MM.1S (cell line): ENCODE data around the gene SPHK1.

Source experiments
- DNase-seq: peaks from one replicate; pipeline ENCODE4 v3.0.0-alpha.2; 2015
- H2AFZ ChIP-seq: fragments of 300-600 bp; sonication (generic); 2 replicates; pipeline ENCODE4 v1.6.0; 2016; ENCODE audit warnings: antibody characterized with exemption, low read length
- H3F3A ChIP-seq: fragments of 300-600 bp; sonication (generic); 2 replicates; pipeline ENCODE4 v1.6.1; 2016; ENCODE audit warnings: mild to moderate bottlenecking, antibody characterized with exemption, low read length, moderate library complexity, mixed read lengths; ENCODE audit not compliant: insufficient read depth
- H3K27ac ChIP-seq: fragments of 300-600 bp; sonication (generic); 2 replicates; pipeline ENCODE4 v1.5.1; 2016; ENCODE audit warnings: mild to moderate bottlenecking, low read length
- H3K27me3 ChIP-seq: fragments of 300-600 bp; sonication (generic); replicated peaks from 2 replicates; pipeline ENCODE4 v1.6.0; 2016; ENCODE audit warnings: low read length; ENCODE audit not compliant: insufficient read depth
- H3K36me3 ChIP-seq: fragments of 300-600 bp; sonication (generic); replicated peaks from 2 replicates; pipeline ENCODE4 v1.6.1; 2016; ENCODE audit warnings: mild to moderate bottlenecking, low read length, mixed read lengths; ENCODE audit not compliant: insufficient read depth
- H3K4me1 ChIP-seq: fragments of 300-600 bp; sonication (generic); 2 replicates; pipeline ENCODE4 v1.6.1; 2016; ENCODE audit warnings: low read length, mixed read lengths
- H3K4me2 ChIP-seq: fragments of 300-600 bp; sonication (generic); 2 replicates; pipeline ENCODE4 v1.6.0; 2016; ENCODE audit warnings: low read depth, low read length
- H3K4me3 ChIP-seq: fragments of 300-600 bp; sonication (generic); 2 replicates; pipeline ENCODE4 v1.5.1; 2016; ENCODE audit warnings: low read length, mixed read lengths
- H3K79me2 ChIP-seq: fragments of 300-600 bp; sonication (generic); 2 replicates; pipeline ENCODE4 v1.6.1; 2016; ENCODE audit warnings: mixed run types, low read length, mixed read lengths
- H3K9ac ChIP-seq: fragments of 300-600 bp; sonication (generic); 2 replicates; pipeline ENCODE4 v1.6.1; 2016; ENCODE audit warnings: low read length, mixed read lengths
- H3K9me2 ChIP-seq: fragments of 300-600 bp; sonication (generic); replicated peaks from 2 replicates; pipeline ENCODE4 v1.6.1; 2016; ENCODE audit warnings: mild to moderate bottlenecking, low read length, mixed read lengths; ENCODE audit not compliant: insufficient read depth
- H3K9me3 ChIP-seq: fragments of 300-600 bp; sonication (generic); replicated peaks from 2 replicates; pipeline ENCODE4 v1.6.1; 2016; ENCODE audit warnings: mild to moderate bottlenecking, low read length, mixed read lengths; ENCODE audit not compliant: insufficient read depth
- H4K20me1 ChIP-seq: fragments of 300-600 bp; sonication (generic); 2 replicates; pipeline ENCODE4 v1.6.1; 2016; ENCODE audit warnings: mild to moderate bottlenecking, low read length, moderate library complexity, mixed read lengths; ENCODE audit not compliant: insufficient read depth
- CTCF ChIP-seq: fragments of 300-600 bp; sonication (generic); IDR thresholded peaks from 2 replicates; pipeline ENCODE4 v1.5.1; 2016; ENCODE audit warnings: antibody characterized with exemption, low read length, mixed read lengths
- EZH2 ChIP-seq: fragments of 300-600 bp; sonication (generic); optimal IDR thresholded peaks from 2 replicates; pipeline ENCODE3; 2017; ENCODE audit warnings: low read depth, mild to moderate bottlenecking, antibody characterized with exemption, low read length, mixed read lengths
- EZH2phosphoT487 ChIP-seq: fragments of 300-600 bp; sonication (generic); IDR thresholded peaks from 2 replicates; pipeline ENCODE4 v1.6.1; 2018; ENCODE audit warnings: antibody characterized with exemption, low read length

The SPHK1 gene

GRCh38 chr17:76337413-76337777, 47.0 kb upstream of the SPHK1 start:
- no peak overlapping the region for H2AFZ ChIP-seq
- no peaks in the 10 kb centered on the region for H3K36me3 ChIP-seq
- H3K9ac ChIP-seq = no peak overlapping the region
- no peak for DNase-seq
- H3F3A ChIP-seq = no peaks in the 10 kb centered on the region
- no peaks in the 10 kb centered on the region for H3K9me2 ChIP-seq
- H3K27ac ChIP-seq = no peak overlapping the region
- H3K4me2 ChIP-seq = no peak overlapping the region
- TF ChIP-seq EZH2phosphoT487 = no peak
- TF ChIP-seq CTCF = no peak
- TF ChIP-seq EZH2 = no peak
- no peaks in the 10 kb centered on the region for H3K9me3 ChIP-seq
- peaks cover 5% of the 10 kb centered on the region; the same call in 1 of the 2 replicates for H3K79me2 ChIP-seq
- no peaks in the 10 kb centered on the region for H3K27me3 ChIP-seq
- no peak overlapping the region for H3K4me3 ChIP-seq
- H4K20me1 ChIP-seq = no peaks in the 10 kb centered on the region
- no peaks in the 10 kb centered on the region for H3K4me1 ChIP-seq

GRCh38 chr17:76341301-76341700, 43.1 kb upstream of the SPHK1 start:
- H2AFZ ChIP-seq = no peak overlapping the region
- H3K27ac ChIP-seq = no peak overlapping the region
- no peaks in the 10 kb centered on the region for H3K9me2 ChIP-seq
- no peaks in the 10 kb centered on the region for H3K79me2 ChIP-seq
- H3K27me3 ChIP-seq = no peaks in the 10 kb centered on the region
- no peak for TF ChIP-seq CTCF
- no peak for TF ChIP-seq EZH2
- TF ChIP-seq EZH2phosphoT487 = no peak
- no peaks in the 10 kb centered on the region for H3K36me3 ChIP-seq
- no peaks in the 10 kb centered on the region for H3K9me3 ChIP-seq
- no peaks in the 10 kb centered on the region for H3F3A ChIP-seq
- H3K4me3 ChIP-seq = no peak overlapping the region
- DNase-seq = no peak
- H4K20me1 ChIP-seq = no peaks in the 10 kb centered on the region
- H3K9ac ChIP-seq = no peak overlapping the region
- H3K4me2 ChIP-seq = no peak overlapping the region
- H3K4me1 ChIP-seq = no peaks in the 10 kb centered on the region

- Histone ChIP-seq H4K20me1 (no peaks in the 10 kb centered on the region), H3K4me1 (no peaks in the 10 kb centered on the region), H2AFZ (no peak overlapping the region), H3K79me2 (no peaks in the 10 kb centered on the region), H3K36me3 (no peaks in the 10 kb centered on the region), H3K27ac (no peak overlapping the region), H3F3A (no peaks in the 10 kb centered on the region), H3K9ac (no peak overlapping the region), H3K4me2 (no peak overlapping the region), H3K9me2 (no peaks in the 10 kb centered on the region), H3K4me3 (no peak overlapping the region), H3K9me3 (no peaks in the 10 kb centered on the region), H3K27me3 (no peaks in the 10 kb centered on the region)
- no peak for DNase-seq
- TF ChIP-seq EZH2phosphoT487 (no peak), CTCF (no peak), EZH2 (no peak)
These were observed 41.3 kb upstream of the SPHK1 start for GRCh38 chr17:76343106-76343505.
